ENCODE measurements around the gene CDK5RAP3.

CDK5RAP3 gene

GRCh38 chr17:48010193-48010592, 39.3 kb downstream of the CDK5RAP3 start:
- Histone ChIP-seq H3K4me2 (ENCODE audit: low read depth, low read length, poor library complexity, severe bottlenecking) (no peak overlapping the region), H3K36me3 (ENCODE audit: insufficient read depth, low read length) (no peaks in the 10 kb centered on the region), H3K9ac (ENCODE audit: low read depth, low read length, poor library complexity, severe bottlenecking) (no peak overlapping the region), H2AFZ (ENCODE audit: low read length) (no peak overlapping the region), H3K9me3 (ENCODE audit: insufficient read depth, low read depth, low read length) (no peaks in the 10 kb centered on the region), H3K4me3 (ENCODE audit: low read length, poor library complexity, severe bottlenecking) (no peak overlapping the region), H3F3A (ENCODE audit: low read depth) (no peaks in the 10 kb centered on the region), H3K79me2 (ENCODE audit: insufficient read depth, low read length) (no peaks in the 10 kb centered on the region), H3K9me2 (replicated peaks; ENCODE audit: low read depth, low read length) (no peaks in the 10 kb centered on the region), H3K4me1 (ENCODE audit: insufficient read depth, low read length, poor library complexity, severe bottlenecking) (peaks cover 14% of the 10 kb centered on the region), H3K27me3 (ENCODE audit: insufficient read depth, low read length, poor library complexity, severe bottlenecking) (no peaks in the 10 kb centered on the region), H4K20me1 (ENCODE audit: insufficient read depth, low read length, poor library complexity, severe bottlenecking) (no peaks in the 10 kb centered on the region)
- TF ChIP-seq CTCF (conservative IDR thresholded peaks at IDR 0.05; ENCODE audit: low read length) (no peak), EZH2phosphoT487 (IDR thresholded peaks at IDR 0.05; ENCODE audit: borderline replicate concordance) (no peak)

- TF ChIP-seq EZH2phosphoT487 (IDR thresholded peaks at IDR 0.05; ENCODE audit: borderline replicate concordance), result no peak
- peak; percentile 75 for TF ChIP-seq CTCF (conservative IDR thresholded peaks at IDR 0.05; ENCODE audit: low read length)
- H3K9me3 ChIP-seq (ENCODE audit: insufficient read depth, low read depth, low read length), result no peaks in the 10 kb centered on the region
- no peaks in the 10 kb centered on the region for H3K79me2 ChIP-seq (ENCODE audit: insufficient read depth, low read length)
- H3K9ac ChIP-seq (ENCODE audit: low read depth, low read length, poor library complexity, severe bottlenecking), result peak overlapping the region; percentile 76
- peak overlapping the region; percentile 84 for H3K4me3 ChIP-seq (ENCODE audit: low read length, poor library complexity, severe bottlenecking)
- no peaks in the 10 kb centered on the region for H3K36me3 ChIP-seq (ENCODE audit: insufficient read depth, low read length)
- H3F3A ChIP-seq (ENCODE audit: low read depth), result no peaks in the 10 kb centered on the region
- peaks cover 12% of the 10 kb centered on the region for H3K4me1 ChIP-seq (ENCODE audit: insufficient read depth, low read length, poor library complexity, severe bottlenecking)
- no peaks in the 10 kb centered on the region for H3K9me2 ChIP-seq (replicated peaks; ENCODE audit: low read depth, low read length)
- H3K4me2 ChIP-seq (ENCODE audit: low read depth, low read length, poor library complexity, severe bottlenecking), result peak overlapping the region; percentile 100
- peak overlapping the region; percentile 100 for H2AFZ ChIP-seq (ENCODE audit: low read length)
- no peaks in the 10 kb centered on the region for H3K27me3 ChIP-seq (ENCODE audit: insufficient read depth, low read length, poor library complexity, severe bottlenecking)
- no peaks in the 10 kb centered on the region for H4K20me1 ChIP-seq (ENCODE audit: insufficient read depth, low read length, poor library complexity, severe bottlenecking)
These were observed 40.7 kb downstream of the CDK5RAP3 start for GRCh38 chr17:48011405-48012150.

DNA sequence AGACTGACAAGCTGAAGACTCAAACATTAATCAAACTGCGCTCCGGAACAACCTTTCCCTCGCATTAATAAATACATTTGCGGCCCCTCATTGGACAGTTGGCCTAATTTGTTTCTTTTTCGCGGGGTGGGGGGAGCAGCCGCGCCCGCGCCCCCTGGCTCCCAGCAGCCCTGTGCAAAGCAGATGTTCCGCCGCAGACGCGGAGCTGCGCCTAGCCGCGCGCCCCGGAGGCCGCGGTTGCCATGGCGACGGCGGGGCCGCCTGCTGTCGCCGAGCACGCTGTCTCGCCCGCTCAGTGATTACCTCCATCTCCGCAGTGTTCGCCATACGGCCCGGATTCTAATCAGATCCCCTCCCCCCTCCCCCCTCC, 41.2 kb downstream of the CDK5RAP3 start:
- peak overlapping the region; percentile 100 for H3K4me2 ChIP-seq (ENCODE audit: low read depth, low read length, poor library complexity, severe bottlenecking)
- H3K4me3 ChIP-seq (ENCODE audit: low read length, poor library complexity, severe bottlenecking), result peak overlapping the region; percentile 84
- TF ChIP-seq CTCF (conservative IDR thresholded peaks at IDR 0.05; ENCODE audit: low read length) (no peak; the same call in 1 of the 2 replicates), EZH2phosphoT487 (IDR thresholded peaks at IDR 0.05; ENCODE audit: borderline replicate concordance) (no peak)
- no peaks in the 10 kb centered on the region for H3K79me2 ChIP-seq (ENCODE audit: insufficient read depth, low read length)
- H4K20me1 ChIP-seq (ENCODE audit: insufficient read depth, low read length, poor library complexity, severe bottlenecking), result no peaks in the 10 kb centered on the region
- no peaks in the 10 kb centered on the region for H3K9me2 ChIP-seq (replicated peaks; ENCODE audit: low read depth, low read length)
- peak overlapping the region; percentile 100 for H2AFZ ChIP-seq (ENCODE audit: low read length)
- no peaks in the 10 kb centered on the region for H3K36me3 ChIP-seq (ENCODE audit: insufficient read depth, low read length)
- peaks cover 12% of the 10 kb centered on the region for H3K4me1 ChIP-seq (ENCODE audit: insufficient read depth, low read length, poor library complexity, severe bottlenecking)
- no peaks in the 10 kb centered on the region for H3K27me3 ChIP-seq (ENCODE audit: insufficient read depth, low read length, poor library complexity, severe bottlenecking)
- peak overlapping the region; percentile 76 for H3K9ac ChIP-seq (ENCODE audit: low read depth, low read length, poor library complexity, severe bottlenecking)
- no peaks in the 10 kb centered on the region for H3K9me3 ChIP-seq (ENCODE audit: insufficient read depth, low read depth, low read length)
- no peaks in the 10 kb centered on the region for H3F3A ChIP-seq (ENCODE audit: low read depth)

Measured in Loucy (cell line).